ENCODE measurements around the gene CTPS1. TPM values are rescaled to one million over a fixed set of nuclear protein-coding genes. Genes with fewer than 3 reads are reported as not detected.

CTPS1 gene
- total and polyA plus RNA-seq, 2 experiments from 2014 or later = 31.9 to 44.9 TPM

GRCh38 chr1:41030872-41031616 is 51.5 kb downstream of the CTPS1 start:
- no peak for DNase-seq (ENCODE audit: low spot score)
- 87% methylated on average over 8 of the region's 8 CpGs for WGBS (ENCODE audit: low lambda C conversion rate, missing lambda C conversion rate)
- H3K4me3 ChIP-seq = no peak overlapping the region
- no peak for TF ChIP-seq EZH2 (IDR thresholded peaks at IDR 0.05; ENCODE audit: borderline replicate concordance)
- no peak for TF ChIP-seq EZH2phosphoT487 (IDR thresholded peaks at IDR 0.05; ENCODE audit: low read depth, severe bottlenecking, unreplicated experiment)
- no peak for TF ChIP-seq CTCF (IDR thresholded peaks at IDR 0.05; ENCODE audit: poor library complexity)
- H3K4me2 ChIP-seq = no peak overlapping the region
- no peaks in the 10 kb centered on the region for H3K36me3 ChIP-seq (replicated peaks; ENCODE audit: insufficient read depth, low read depth)
- no peaks in the 10 kb centered on the region for H3K9me3 ChIP-seq (ENCODE audit: low read depth)
- H3K9me2 ChIP-seq (replicated peaks; ENCODE audit: insufficient read depth) = no peaks in the 10 kb centered on the region
- no peak overlapping the region for H3K27ac ChIP-seq
- no peaks in the 10 kb centered on the region for H3K4me1 ChIP-seq (ENCODE audit: insufficient read depth)
- no peak overlapping the region for H2AFZ ChIP-seq
- H3K79me2 ChIP-seq = no peaks in the 10 kb centered on the region
- H4K20me1 ChIP-seq (ENCODE audit: insufficient read depth, poor library complexity, severe bottlenecking) = no peaks in the 10 kb centered on the region
- H3K27me3 ChIP-seq = no peaks in the 10 kb centered on the region

GRCh38 chr1:41032147-41032546 is 52.7 kb downstream of the CTPS1 start:
- H3K27me3 ChIP-seq = no peaks in the 10 kb centered on the region
- H3K36me3 ChIP-seq (replicated peaks; ENCODE audit: insufficient read depth, low read depth) = no peaks in the 10 kb centered on the region
- H3K4me3 ChIP-seq = no peak overlapping the region
- no peak for TF ChIP-seq EZH2 (IDR thresholded peaks at IDR 0.05; ENCODE audit: borderline replicate concordance)
- TF ChIP-seq EZH2phosphoT487 (IDR thresholded peaks at IDR 0.05; ENCODE audit: low read depth, severe bottlenecking, unreplicated experiment) = no peak
- TF ChIP-seq CTCF (IDR thresholded peaks at IDR 0.05; ENCODE audit: poor library complexity) = no peak
- 98% methylated on average over 2 of the region's 2 CpGs for WGBS (ENCODE audit: low lambda C conversion rate, missing lambda C conversion rate)
- no peaks in the 10 kb centered on the region for H4K20me1 ChIP-seq (ENCODE audit: insufficient read depth, poor library complexity, severe bottlenecking)
- H3K27ac ChIP-seq = no peak overlapping the region
- no peaks in the 10 kb centered on the region for H3K79me2 ChIP-seq
- no peaks in the 10 kb centered on the region for H3K4me1 ChIP-seq (ENCODE audit: insufficient read depth)
- no peaks in the 10 kb centered on the region for H3K9me2 ChIP-seq (replicated peaks; ENCODE audit: insufficient read depth)
- H2AFZ ChIP-seq = no peak overlapping the region
- H3K9me3 ChIP-seq (ENCODE audit: low read depth) = no peaks in the 10 kb centered on the region
- no peak for DNase-seq (ENCODE audit: low spot score)
- H3K4me2 ChIP-seq = no peak overlapping the region

GRCh38 chr1:41033272-41033671 is 53.8 kb downstream of the CTPS1 start:
- no peak for TF ChIP-seq CTCF (IDR thresholded peaks at IDR 0.05; ENCODE audit: poor library complexity)
- no peak for TF ChIP-seq EZH2phosphoT487 (IDR thresholded peaks at IDR 0.05; ENCODE audit: low read depth, severe bottlenecking, unreplicated experiment)
- TF ChIP-seq EZH2 (IDR thresholded peaks at IDR 0.05; ENCODE audit: borderline replicate concordance) = no peak
- no peak overlapping the region for H3K4me3 ChIP-seq
- no peak for DNase-seq (ENCODE audit: low spot score)
- no peaks in the 10 kb centered on the region for H3K79me2 ChIP-seq
- WGBS (ENCODE audit: low lambda C conversion rate, missing lambda C conversion rate) = 95% methylated on average over 3 of the region's 3 CpGs
- H4K20me1 ChIP-seq (ENCODE audit: insufficient read depth, poor library complexity, severe bottlenecking) = no peaks in the 10 kb centered on the region
- H3K4me1 ChIP-seq (ENCODE audit: insufficient read depth) = no peaks in the 10 kb centered on the region
- H3K36me3 ChIP-seq (replicated peaks; ENCODE audit: insufficient read depth, low read depth) = no peaks in the 10 kb centered on the region
- no peak overlapping the region for H3K27ac ChIP-seq
- H3K27me3 ChIP-seq = no peaks in the 10 kb centered on the region
- no peak overlapping the region for H3K4me2 ChIP-seq
- no peaks in the 10 kb centered on the region for H3K9me3 ChIP-seq (ENCODE audit: low read depth)
- no peaks in the 10 kb centered on the region for H3K9me2 ChIP-seq (replicated peaks; ENCODE audit: insufficient read depth)
- no peak overlapping the region for H2AFZ ChIP-seq

Measured in hepatocyte (in vitro differentiated cells).